B cell (primary cell): Measurements from ENCODE around the gene CHN1. TPM values are rescaled to one million over a fixed set of nuclear protein-coding genes. Genes with fewer than 3 reads are reported as not detected.

Source experiments
- ATAC-seq: fragments of 200-7000 bp; cut with Tn5 transposase; one replicate; pipeline ENCODE4 v1.10.0; 2021; ENCODE audit warnings: low read depth, mild to moderate bottlenecking, moderate number of reproducible peaks, moderate library complexity
- CTCF ChIA-PET: fragments of 350-600 bp; sonication (Branson Sonifier 250); formaldehyde crosslinking; loops from one replicate; lab custom pipeline; 2021; ENCODE audit warnings: antibody characterized with exemption, inconsistent platforms; lab: Charles Lee
- POLR2A ChIA-PET: fragments of 350-600 bp; sonication (Branson Sonifier 250); formaldehyde crosslinking; loops from one replicate; lab custom pipeline; 2021; ENCODE audit warnings: antibody characterized with exemption; lab: Charles Lee
- DNase-seq: peaks from one replicate; pipeline ENCODE4 v3.0.0; 2013
- H2AFZ ChIP-seq: 2 replicates; pipeline ENCODE4 v1.6.1; 2012; ENCODE audit warnings: mild to moderate bottlenecking, low read depth, low read length; ENCODE audit not compliant: insufficient read depth, poor library complexity, severe bottlenecking
- H3K27ac ChIP-seq, 2 donors: 1 replicate in 1 of 2; 2 replicates in 1 of 2; pipeline ENCODE4 v1.5.1; 2012 to 2013; ENCODE audit warnings: low read length in 2 of 2, mild to moderate bottlenecking in 2 of 2, moderate library complexity in 1 of 2
- H3K27me3 ChIP-seq, 4 experiments: fragments of 200-600 bp in 1 of 4; sonication (generic) in 1 of 4; replicated peaks in 1 of 4; 1 replicate in 2 of 4; 2 replicates in 2 of 4; pipeline versions ENCODE4 v1.6.1 to v1.7.0; 2013 to 2016; ENCODE audit warnings: low read length in 3 of 4, mild to moderate bottlenecking in 2 of 4, mixed read lengths in 1 of 4, moderate library complexity in 1 of 4; ENCODE audit not compliant: insufficient read depth in 4 of 4, control insufficient read depth in 3 of 4; ENCODE audit errors: control extremely low read depth in 1 of 4
- H3K36me3 ChIP-seq, 2 experiments: replicated peaks in 1 of 2; 1 replicate in 1 of 2; 2 replicates in 1 of 2; pipeline versions ENCODE4 v1.6.1 to v1.7.1; 2013; ENCODE audit warnings: low read length in 1 of 2; ENCODE audit not compliant: insufficient read depth in 2 of 2, control insufficient read depth in 1 of 2; ENCODE audit errors: control extremely low read depth in 1 of 2, extremely low read depth in 1 of 2
- H3K4me1 ChIP-seq, 2 donors: fragments of 200-600 bp in 1 of 2; sonication (generic) in 1 of 2; 1 replicate in 1 of 2; 2 replicates in 1 of 2; pipeline versions ENCODE4 v1.5.1 to v1.6.1; 2013 to 2017; ENCODE audit warnings: low read length in 2 of 2; ENCODE audit not compliant: control insufficient read depth in 2 of 2, insufficient read depth in 2 of 2
- H3K4me2 ChIP-seq: replicated peaks from 2 replicates; pipeline ENCODE3; 2012; ENCODE audit warnings: mild to moderate bottlenecking, low read depth, low read length; ENCODE audit not compliant: poor library complexity, severe bottlenecking
- H3K4me3 ChIP-seq, 5 experiments: fragments of 200-600 bp in 1 of 5; sonication (generic) in 1 of 5; 1 replicate in 3 of 5; 2 replicates in 2 of 5; pipeline versions ENCODE4 v1.5.1 to v1.7.0; 2011 to 2016; ENCODE audit warnings: low read length in 4 of 5, mild to moderate bottlenecking in 4 of 5, low read depth in 2 of 5, control low read depth in 1 of 5, moderate library complexity in 1 of 5; ENCODE audit not compliant: insufficient read depth in 1 of 5; ENCODE audit errors: control extremely low read depth in 1 of 5, extremely low read depth in 1 of 5
- H3K79me2 ChIP-seq: fragments of 200-600 bp; sonication (generic); one replicate; pipeline ENCODE4 v1.6.0; 2016; ENCODE audit warnings: low read length; ENCODE audit not compliant: control insufficient read depth, insufficient read depth
- H3K9ac ChIP-seq: fragments of 200-600 bp; sonication (generic); 2 replicates; pipeline ENCODE4 v1.6.1; 2017; ENCODE audit warnings: mild to moderate bottlenecking, low read length, moderate library complexity
- H3K9me3 ChIP-seq, 3 donors: one replicate each; pipeline versions ENCODE4 v1.6.1 to v1.7.1; 2013; ENCODE audit warnings: low read length in 2 of 3; ENCODE audit not compliant: control insufficient read depth in 2 of 3, insufficient read depth in 1 of 3; ENCODE audit errors: control extremely low read depth in 1 of 3
- H4K20me1 ChIP-seq: 2 replicates; pipeline ENCODE4 v1.6.0; 2012; ENCODE audit warnings: mild to moderate bottlenecking, low read length; ENCODE audit not compliant: insufficient read depth, control insufficient read depth, poor library complexity, severe bottlenecking
- H3K27ac Mint-ChIP-seq: one replicate; pipeline ENCODE4 v1.8.0; 2021; ENCODE audit warnings: mixed read lengths
- H3K27me3 Mint-ChIP-seq: one replicate; pipeline ENCODE4 v1.8.0; 2021; ENCODE audit warnings: mixed read lengths
- H3K4me1 Mint-ChIP-seq: one replicate; pipeline ENCODE4 v1.8.0; 2021; ENCODE audit warnings: mixed read lengths
- H3K4me3 Mint-ChIP-seq: one replicate; pipeline ENCODE4 v1.8.0; 2021; ENCODE audit warnings: mixed read lengths
- H3K9me3 Mint-ChIP-seq: one replicate; pipeline ENCODE4 v1.8.0; 2022; ENCODE audit warnings: mixed read lengths; ENCODE audit not compliant: insufficient read depth
- EZH2 ChIP-seq: IDR thresholded peaks from 2 replicates; pipeline ENCODE4 v1.6.1; 2012; ENCODE audit warnings: borderline replicate concordance, low read depth, mild to moderate bottlenecking, moderate library complexity, low read length; ENCODE audit not compliant: insufficient read depth, poor library complexity, severe bottlenecking
- WGBS: methylation state at CpG from one replicate; pipeline ENCODE4 v1.1.5; 2013; ENCODE audit warnings: missing lambda C conversion rate; ENCODE audit not compliant: insufficient coverage; 5-methylcytosine and 5-hydroxymethylcytosine counted together
- intact Hi-C: fragments of 100-400 bp; cut with micrococcal nuclease; formaldehyde crosslinking; loops from one replicate; pipeline ENCODE4 v1.10.0; 2022
- polyA plus RNA-seq: library from polyadenylated mRNA; depleted of rRNA; stranded (reverse); fragments of >200 nt; gene quantifications from 2 replicates; pipeline ENCODE4 v1.2.3, GENCODE V29; 2012
- total RNA-seq, 2 donors: library from RNA; stranded (reverse); fragments of 120-200 nt in 1 of 2; gene quantifications; 1 replicate in 1 of 2; 2 replicates in 1 of 2; pipeline versions ENCODE4 v1.2.3 to v1.2.4, GENCODE V29; 2013 to 2022
- TF ChIP-seq, protein P1 (sequence below): fragments of 200-600 bp; IDR thresholded peaks from one replicate; pipeline ENCODE4 v1.8.0; 2022; ENCODE audit warnings: antibody characterized with exemption, mild to moderate bottlenecking

CHN1 gene
- total and polyA plus RNA-seq, 2 donors (not counting 1 experiment from before 2014, with no cell fraction given): 0.79 to 1.4 TPM

DNA sequence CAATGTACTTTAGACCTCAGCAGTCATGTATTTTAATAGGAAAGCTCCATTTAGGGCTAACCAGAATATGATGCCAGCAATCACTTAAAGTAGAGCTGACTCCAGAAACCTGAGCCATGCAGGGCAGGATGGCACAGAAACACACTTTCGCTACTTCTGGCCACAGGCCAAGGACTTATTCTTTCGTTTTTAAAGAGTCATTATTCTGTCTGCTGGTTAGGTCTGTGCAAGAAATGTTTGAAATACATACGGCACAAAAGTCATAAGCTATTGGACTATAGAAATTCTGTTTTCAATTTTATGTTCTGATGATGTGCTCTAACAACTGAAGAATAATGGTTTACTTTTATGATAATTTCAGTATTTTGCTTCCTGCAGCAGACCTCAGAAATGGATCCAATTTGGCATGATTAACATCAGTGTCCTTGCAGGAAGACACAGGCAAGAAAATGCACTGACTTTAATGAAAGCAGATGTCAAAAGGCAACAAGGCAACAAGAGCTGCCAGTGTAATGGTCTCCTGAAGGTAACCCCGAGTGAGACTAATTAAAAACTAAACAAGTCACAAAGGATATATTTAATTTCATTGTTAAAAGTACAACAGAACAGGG, 126.5 kb downstream of the CHN1 start:
- H3K4me1 ChIP-seq: no peaks in the 10 kb centered on the region
- ChIA-PET CTCF (no interaction called here), POLR2A (no interaction called here)
- no peaks in the 10 kb centered on the region for H3K36me3 ChIP-seq
- H3K79me2 ChIP-seq: no peaks in the 10 kb centered on the region
- H3K9me3 ChIP-seq: no peaks in the 10 kb centered on the region
- H3K27ac ChIP-seq: no peak overlapping the region
- H4K20me1 ChIP-seq: no peaks in the 10 kb centered on the region
- ATAC-seq: no peak
- H2AFZ ChIP-seq: no peak overlapping the region
- Mint-ChIP-seq H3K9me3 (no peaks in the 10 kb centered on the region), H3K27ac (no peak overlapping the region), H3K4me3 (no peak overlapping the region), H3K4me1 (no peaks in the 10 kb centered on the region), H3K27me3 (peaks cover 4% of the 10 kb centered on the region)
- DNase-seq: no peak
- no peak for TF ChIP-seq EZH2
- TF ChIP-seq, protein P1, sequence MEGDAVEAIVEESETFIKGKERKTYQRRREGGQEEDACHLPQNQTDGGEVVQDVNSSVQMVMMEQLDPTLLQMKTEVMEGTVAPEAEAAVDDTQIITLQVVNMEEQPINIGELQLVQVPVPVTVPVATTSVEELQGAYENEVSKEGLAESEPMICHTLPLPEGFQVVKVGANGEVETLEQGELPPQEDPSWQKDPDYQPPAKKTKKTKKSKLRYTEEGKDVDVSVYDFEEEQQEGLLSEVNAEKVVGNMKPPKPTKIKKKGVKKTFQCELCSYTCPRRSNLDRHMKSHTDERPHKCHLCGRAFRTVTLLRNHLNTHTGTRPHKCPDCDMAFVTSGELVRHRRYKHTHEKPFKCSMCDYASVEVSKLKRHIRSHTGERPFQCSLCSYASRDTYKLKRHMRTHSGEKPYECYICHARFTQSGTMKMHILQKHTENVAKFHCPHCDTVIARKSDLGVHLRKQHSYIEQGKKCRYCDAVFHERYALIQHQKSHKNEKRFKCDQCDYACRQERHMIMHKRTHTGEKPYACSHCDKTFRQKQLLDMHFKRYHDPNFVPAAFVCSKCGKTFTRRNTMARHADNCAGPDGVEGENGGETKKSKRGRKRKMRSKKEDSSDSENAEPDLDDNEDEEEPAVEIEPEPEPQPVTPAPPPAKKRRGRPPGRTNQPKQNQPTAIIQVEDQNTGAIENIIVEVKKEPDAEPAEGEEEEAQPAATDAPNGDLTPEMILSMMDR: no peak
- intact Hi-C loops: no loop called here
- WGBS: 60% methylated on average over 1 of the region's 4 CpGs
- H3K9ac ChIP-seq: no peak overlapping the region
- no peak overlapping the region for H3K4me3 ChIP-seq
- peaks cover 0 to 4% (median 0%) of the 10 kb centered on the region in 4 experiments for H3K27me3 ChIP-seq
- no peak overlapping the region for H3K4me2 ChIP-seq

DNA sequence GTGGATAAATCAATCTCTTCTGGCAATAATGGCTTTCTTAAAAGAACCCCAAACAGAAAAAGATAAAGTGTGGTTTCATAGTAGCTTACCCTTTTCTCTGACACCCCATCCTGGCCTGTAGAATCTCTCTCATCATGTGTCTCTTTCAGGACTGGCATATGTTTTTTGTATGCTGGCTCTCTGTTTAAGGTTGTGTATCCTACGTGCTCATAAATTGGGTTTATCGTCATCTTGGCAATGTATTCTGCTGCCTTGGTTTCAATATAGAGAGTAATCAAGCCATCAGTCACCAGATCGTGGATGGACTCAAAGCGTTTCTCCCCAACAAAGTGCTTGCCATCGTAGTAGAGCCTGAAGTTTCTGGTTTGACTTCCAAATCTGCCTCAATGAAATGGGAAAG, 127.4 kb downstream of the CHN1 start:
- Mint-ChIP-seq H3K4me3 (no peak overlapping the region), H3K27ac (no peak overlapping the region), H3K4me1 (no peaks in the 10 kb centered on the region), H3K27me3 (peaks cover 4% of the 10 kb centered on the region), H3K9me3 (no peaks in the 10 kb centered on the region)
- ATAC-seq (no peak), DNase-seq (no peak)
- Histone ChIP-seq H3K9ac (no peak overlapping the region), H2AFZ (no peak overlapping the region), H3K4me1 (no peaks in the 10 kb centered on the region), H3K4me3 (no peak overlapping the region), H3K27ac (no peak overlapping the region), H4K20me1 (no peaks in the 10 kb centered on the region), H3K79me2 (no peaks in the 10 kb centered on the region), H3K36me3 (no peaks in the 10 kb centered on the region), H3K27me3 (peaks cover 0 to 4% (median 0%) of the 10 kb centered on the region in 4 experiments), H3K9me3 (no peaks in the 10 kb centered on the region), H3K4me2 (no peak overlapping the region)
- ChIA-PET CTCF (no interaction called here), POLR2A (interaction anchor here (0.7 kb wide), 1 partner anchor 147 kb away, joined by 3 read pairs; no protein-coding TSS in a partner anchor)
- TF ChIP-seq EZH2: no peak
- TF ChIP-seq, protein P1: no peak
- intact Hi-C loops: no loop called here
- WGBS: 100% methylated on average over 3 of the region's 5 CpGs
